ENCODE measurements around the gene SUPT3H.

- TF ChIP-seq CTCF (conservative IDR thresholded peaks at IDR 0.05; ENCODE audit: low read depth, low read length) (no peak), EZH2 (IDR thresholded peaks at IDR 0.05; ENCODE audit: low read length, unreplicated experiment) (no peak), EZH2phosphoT487 (IDR thresholded peaks at IDR 0.05; ENCODE audit: borderline replicate concordance, low read length) (no peak)
Observed at GRCh38 chr6:45327956-45328522, 49.7 kb downstream of the SUPT3H start, which contains the start of gene RUNX2.

Data from PC-3 (cell line).